GM12872 (cell line): ENCODE data around the gene OVCA2.

Source experiments
- TF ChIP-seq, protein P1 (sequence below): IDR thresholded peaks from 3 replicates; pipeline ENCODE4 v1.5.1; 2011; ENCODE audit warnings: low read depth, mild to moderate bottlenecking, low read length, moderate library complexity; ENCODE audit not compliant: insufficient read depth

OVCA2 gene

DNA sequence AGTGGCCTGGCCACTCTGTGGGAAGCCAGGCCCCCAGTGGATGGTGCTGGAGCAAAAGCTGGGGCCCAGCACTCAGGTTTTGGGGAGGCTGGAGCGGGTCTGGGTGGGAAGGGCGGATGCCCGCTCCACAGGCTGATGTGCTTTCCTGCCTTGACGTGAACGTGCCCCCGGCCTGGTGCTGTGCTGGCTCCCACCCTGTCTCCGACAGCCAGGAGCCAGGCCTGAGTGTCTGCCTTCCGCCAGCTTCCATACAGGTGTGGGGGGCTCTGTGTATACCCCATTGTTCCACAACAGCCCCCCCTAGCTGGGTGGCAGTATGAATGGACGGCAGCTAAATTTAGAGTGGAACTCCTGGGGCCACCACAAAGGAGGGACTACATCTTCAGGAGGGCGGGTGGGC lies 33.1 kb downstream of the OVCA2 start:
- TF ChIP-seq, protein P1, sequence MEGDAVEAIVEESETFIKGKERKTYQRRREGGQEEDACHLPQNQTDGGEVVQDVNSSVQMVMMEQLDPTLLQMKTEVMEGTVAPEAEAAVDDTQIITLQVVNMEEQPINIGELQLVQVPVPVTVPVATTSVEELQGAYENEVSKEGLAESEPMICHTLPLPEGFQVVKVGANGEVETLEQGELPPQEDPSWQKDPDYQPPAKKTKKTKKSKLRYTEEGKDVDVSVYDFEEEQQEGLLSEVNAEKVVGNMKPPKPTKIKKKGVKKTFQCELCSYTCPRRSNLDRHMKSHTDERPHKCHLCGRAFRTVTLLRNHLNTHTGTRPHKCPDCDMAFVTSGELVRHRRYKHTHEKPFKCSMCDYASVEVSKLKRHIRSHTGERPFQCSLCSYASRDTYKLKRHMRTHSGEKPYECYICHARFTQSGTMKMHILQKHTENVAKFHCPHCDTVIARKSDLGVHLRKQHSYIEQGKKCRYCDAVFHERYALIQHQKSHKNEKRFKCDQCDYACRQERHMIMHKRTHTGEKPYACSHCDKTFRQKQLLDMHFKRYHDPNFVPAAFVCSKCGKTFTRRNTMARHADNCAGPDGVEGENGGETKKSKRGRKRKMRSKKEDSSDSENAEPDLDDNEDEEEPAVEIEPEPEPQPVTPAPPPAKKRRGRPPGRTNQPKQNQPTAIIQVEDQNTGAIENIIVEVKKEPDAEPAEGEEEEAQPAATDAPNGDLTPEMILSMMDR = no peak

DNA sequence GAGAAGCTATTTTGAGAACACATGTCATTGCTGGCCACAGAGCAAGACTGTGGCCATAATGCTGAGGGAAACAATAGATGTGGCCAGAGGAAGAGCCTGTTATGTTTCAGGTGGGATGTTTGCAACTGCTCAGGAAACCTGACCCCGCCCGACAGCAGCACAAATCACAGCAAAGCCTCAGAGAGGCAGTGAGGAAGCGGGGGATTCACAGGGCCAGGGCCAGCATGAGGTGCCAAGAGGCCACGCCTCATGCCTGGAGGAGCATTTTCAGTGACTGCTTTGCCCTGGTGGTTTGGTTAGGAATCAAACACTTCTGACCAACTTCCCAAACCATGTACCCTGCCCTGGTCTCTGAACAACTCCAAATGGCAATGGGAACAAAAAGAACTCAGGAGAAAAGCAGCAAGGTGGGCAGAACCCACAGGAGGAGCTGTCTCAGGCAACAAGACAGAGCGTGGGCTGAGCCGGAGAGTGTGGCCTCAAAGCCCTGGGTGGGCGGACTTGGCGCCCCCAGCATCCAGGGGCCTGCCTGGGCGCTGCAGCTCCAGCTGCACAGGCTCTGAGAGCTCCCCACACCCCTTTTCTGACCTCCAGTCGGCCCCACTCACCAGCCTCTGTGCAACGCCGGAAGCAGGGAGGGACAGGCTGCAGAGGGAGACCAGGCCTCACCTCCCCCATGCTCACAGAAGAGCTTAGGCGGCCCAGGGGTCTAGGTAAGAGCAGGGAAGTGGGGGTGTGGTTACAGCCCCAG lies 33.7 kb downstream of the OVCA2 start:
- TF ChIP-seq, protein P1 = no peak

DNA sequence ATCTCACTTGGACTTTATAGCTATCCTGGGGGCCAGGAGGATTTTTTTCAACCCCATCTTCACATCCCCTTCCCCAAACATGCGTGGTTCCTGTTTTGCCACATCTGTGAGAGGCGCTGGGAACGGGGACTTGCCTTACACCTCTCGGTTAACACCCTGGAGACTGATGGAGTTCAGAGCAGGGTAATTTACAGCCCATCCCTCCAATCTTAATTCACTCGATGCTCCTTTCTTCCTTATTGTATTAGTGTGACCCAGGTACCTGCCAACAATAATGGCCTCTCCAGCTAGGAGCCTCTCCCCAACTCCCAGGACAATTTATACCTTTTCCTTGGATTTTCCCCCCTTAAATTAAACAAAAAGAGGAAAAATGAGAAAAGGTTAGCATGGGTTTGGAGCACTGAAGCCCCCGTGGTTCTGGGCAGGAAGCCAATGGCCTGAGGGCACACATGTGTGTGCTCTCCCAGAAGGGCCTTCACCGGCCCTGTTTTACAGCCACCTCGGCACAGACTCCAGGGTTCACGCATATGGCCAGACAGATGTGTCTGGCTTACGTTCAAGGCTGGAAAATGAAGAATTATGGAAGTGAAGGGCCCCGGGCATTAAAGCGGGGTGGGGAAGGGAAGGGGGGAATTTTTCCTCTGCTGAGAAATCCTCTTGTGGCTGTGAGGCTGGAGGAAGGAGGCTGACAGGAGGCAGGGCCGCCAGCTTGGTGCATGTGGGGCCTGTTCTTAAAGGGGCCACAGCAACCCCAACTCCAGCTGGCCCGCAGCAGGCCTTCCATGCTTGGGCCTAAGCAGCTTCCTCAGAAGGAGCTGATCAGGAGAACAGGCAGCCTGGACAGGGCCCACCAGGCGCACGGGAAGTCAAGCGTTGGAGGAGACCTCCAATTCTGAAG lies 34.5 kb downstream of the OVCA2 start:
- TF ChIP-seq, protein P1 = no peak

DNA sequence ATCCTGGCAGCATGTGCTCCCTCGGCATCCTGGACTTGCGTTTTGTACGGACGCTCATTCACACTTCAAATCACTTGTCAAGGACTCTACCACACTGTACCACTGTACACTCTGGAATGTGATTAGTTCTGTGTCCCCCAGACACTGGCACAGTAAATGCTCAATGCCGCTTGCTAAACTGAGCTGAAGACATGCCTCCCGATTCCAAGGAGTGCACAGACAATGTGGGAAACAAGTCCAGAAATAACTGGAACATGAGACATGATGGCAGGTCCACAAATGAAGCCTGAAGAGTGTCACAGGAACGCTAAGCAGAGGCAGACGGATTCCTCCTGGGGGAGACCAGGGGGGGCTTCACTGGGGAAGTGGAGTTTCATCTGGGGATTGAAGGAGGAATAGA lies 35.2 kb downstream of the OVCA2 start:
- TF ChIP-seq, protein P1 = no peak

DNA sequence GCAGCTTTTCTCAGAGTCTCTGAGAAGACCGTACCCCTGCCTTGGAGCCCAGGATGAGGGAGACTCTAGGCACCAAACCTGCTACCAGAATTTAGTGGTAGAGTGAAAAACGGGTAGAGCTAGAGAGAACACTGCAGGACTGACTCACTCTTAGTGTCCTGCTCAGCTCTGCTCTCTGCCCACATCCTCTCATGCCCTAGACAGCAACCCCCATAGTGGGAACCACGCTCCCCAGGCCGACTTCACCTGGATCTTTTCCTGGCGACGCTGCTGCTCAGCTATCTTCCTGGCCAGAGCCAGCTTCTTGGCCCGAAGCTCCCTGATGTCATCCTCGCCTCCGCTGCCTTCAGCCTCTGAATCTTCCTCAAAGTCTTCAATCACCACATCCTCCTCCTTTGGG lies 39.7 kb downstream of the OVCA2 start:
- TF ChIP-seq, protein P1 = no peak

DNA sequence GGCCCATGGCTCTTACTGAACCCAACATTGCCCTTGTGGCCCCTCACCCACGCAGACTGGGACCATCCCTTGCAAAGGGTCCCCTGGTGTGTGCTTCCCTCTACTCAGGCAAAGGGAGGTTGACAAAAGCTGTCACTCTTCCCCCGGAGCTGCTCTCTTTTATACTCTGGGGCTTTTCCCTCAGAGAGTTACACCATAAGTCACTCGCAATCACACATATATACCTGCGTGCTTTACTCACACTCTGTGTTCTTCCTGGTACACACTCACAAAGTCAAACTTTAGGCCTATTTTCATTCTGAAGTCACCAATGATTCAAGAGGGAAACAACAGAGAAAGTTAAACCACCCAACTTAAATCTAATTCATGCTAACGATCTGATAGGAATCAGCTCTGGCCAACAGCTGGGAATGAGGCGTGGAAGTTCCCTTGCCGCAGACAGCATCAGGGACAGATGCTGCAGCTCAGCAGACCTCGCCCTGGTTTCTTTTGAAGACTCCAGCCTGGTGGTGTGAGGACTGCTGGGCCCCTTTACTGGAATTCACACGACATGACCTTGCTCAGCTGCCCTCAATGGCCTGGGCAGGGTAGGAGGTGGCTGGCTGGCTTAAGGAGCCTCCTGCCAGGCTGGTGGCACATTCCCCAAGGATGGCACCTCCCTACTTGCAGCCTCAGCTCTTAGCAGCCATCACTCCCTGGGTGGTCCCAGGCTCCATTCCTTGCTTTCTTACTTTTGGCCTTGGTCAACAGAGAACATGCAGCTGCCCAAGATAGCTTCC lies 40.4 kb downstream of the OVCA2 start:
- TF ChIP-seq, protein P1 = no peak

DNA sequence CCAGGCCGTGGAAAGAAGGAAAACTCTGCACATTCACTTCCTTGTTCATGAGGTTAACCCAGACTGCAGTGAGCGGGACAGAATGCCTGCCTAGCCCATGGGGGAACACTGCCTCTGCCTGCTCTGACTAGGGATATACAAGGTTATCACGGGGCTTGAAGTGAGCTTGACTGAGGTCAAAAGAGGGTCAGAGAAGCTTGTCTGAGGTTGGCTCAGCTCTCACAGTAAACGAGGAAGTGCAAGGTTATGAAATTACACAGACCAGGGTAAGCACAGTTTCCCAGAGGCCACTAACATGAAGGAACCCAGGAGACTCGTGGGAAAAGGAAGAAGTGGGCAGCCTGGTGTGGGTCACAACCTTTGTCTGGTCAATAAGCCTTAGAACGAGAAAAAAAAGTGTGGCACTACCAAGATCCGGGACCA lies 41.8 kb downstream of the OVCA2 start:
- TF ChIP-seq, protein P1 = 0 out of 3 replicates have a peak, but pooled peaks have one; percentile 15
